HCT116 (cell line): Measurements from ENCODE around the gene OR14J1. TPM values are rescaled to one million over a fixed set of nuclear protein-coding genes. Genes with fewer than 3 reads are reported as not detected.

Experiments used
- ATAC-seq: fragments of 200-7000 bp; cut with Tn5 transposase; 2 replicates; pipeline ENCODE4 v1.9.1; 2020; ENCODE audit warnings: mild to moderate bottlenecking, moderate library complexity
- BruUV-seq: library from RNA; stranded (reverse); fragments of 400-500 nt; replicated peaks from 2 replicates; lab custom pipeline; 2021; lab: Mats Ljungman, UMichigan
- CTCF ChIA-PET: fragments of 300-600 bp; sonication (Branson Sonifier 250); formaldehyde crosslinking; loops from one replicate; lab custom pipeline; 2021; ENCODE audit warnings: antibody characterized with exemption; lab: Charles Lee
- POLR2A ChIA-PET: fragments of 300-600, 350-600 bp; sonication (Branson Sonifier 250); formaldehyde crosslinking; loops from one replicate; lab custom pipeline; 2021; ENCODE audit warnings: antibody characterized with exemption; lab: Charles Lee
- RAD21 ChIA-PET, 2 experiments: fragments of 300-600 bp; sonication (Branson Sonifier 250); formaldehyde crosslinking; loops; one replicate each; lab custom pipeline; 2023; ENCODE audit warnings: low total read pairs in 2 of 2; ENCODE audit not compliant: uncharacterized antibody in 2 of 2, unreplicated experiment in 2 of 2, low non-redundant PET in 1 of 2; lab: Charles Lee
- DNase-seq: peaks from one replicate; pipeline ENCODE4 v3.0.0-alpha.2; 2010; ENCODE audit warnings: low read depth, low spot score
- H2AFZ ChIP-seq: fragments of 200-600 bp; shearing (Covaris generic), sonication (generic); 2 replicates; pipeline ENCODE4 v1.6.1; 2017; ENCODE audit warnings: low read depth, mixed run types, mixed read lengths, antibody characterized with exemption, low read length; ENCODE audit not compliant: poor library complexity, severe bottlenecking
- H3K27ac ChIP-seq: 2 replicates; pipeline ENCODE4 v1.5.1; 2012; ENCODE audit warnings: low read depth, low read length
- H3K27me3 ChIP-seq: fragments of 200-600 bp; sonication (generic); 2 replicates; pipeline ENCODE4 v1.6.1; 2016; ENCODE audit warnings: mixed run types, low read length, mixed read lengths; ENCODE audit not compliant: insufficient read depth
- H3K36me3 ChIP-seq, 2 experiments: fragments of 200-500 bp in 1 of 2; fragments of 200-600 bp in 1 of 2; sonication (Bioruptor generic) in 1 of 2; sonication (generic) in 1 of 2; 2 replicates each; pipeline versions ENCODE4 v1.5.1 to v1.6.1; 2014 to 2016; ENCODE audit warnings: low read length in 2 of 2, inconsistent platforms in 1 of 2, mixed read lengths in 1 of 2, mixed run types in 1 of 2; ENCODE audit not compliant: insufficient read depth in 2 of 2, control insufficient read depth in 1 of 2
- H3K4me1 ChIP-seq, 2 experiments: fragments of 200-600 bp in 1 of 2; sonication (generic) in 1 of 2; 2 replicates each; pipeline versions ENCODE4 v1.5.1 to v1.6.1; 2012 to 2017; ENCODE audit warnings: low read length in 2 of 2, inconsistent platforms in 1 of 2, mild to moderate bottlenecking in 1 of 2, mixed read lengths in 1 of 2, mixed run types in 1 of 2, moderate library complexity in 1 of 2; ENCODE audit not compliant: insufficient read depth in 2 of 2, control insufficient read depth in 1 of 2
- H3K4me2 ChIP-seq: fragments of 200-600 bp; sonication (generic); 2 replicates; pipeline ENCODE4 v1.6.1; 2017; ENCODE audit warnings: mixed run types, low read length, mixed read lengths
- H3K4me3 ChIP-seq, 2 experiments: fragments of 200-600 bp in 1 of 2; sonication (generic) in 1 of 2; replicated peaks in 1 of 2; 2 replicates each; pipeline ENCODE4 v1.5.1; 2011 to 2016; ENCODE audit warnings: low read length in 2 of 2, control low read depth in 1 of 2, low read depth in 1 of 2, mild to moderate bottlenecking in 1 of 2, mixed read lengths in 1 of 2, mixed run types in 1 of 2
- H3K79me2 ChIP-seq: fragments of 200-600 bp; sonication (generic); 2 replicates; pipeline ENCODE4 v1.6.1; 2017; ENCODE audit warnings: mild to moderate bottlenecking, mixed run types, low read length, moderate library complexity, mixed read lengths; ENCODE audit not compliant: insufficient read depth
- H3K9ac ChIP-seq: fragments of 200-600 bp; sonication (generic); 2 replicates; pipeline ENCODE4 v1.6.1; 2016; ENCODE audit warnings: low read length, mixed read lengths
- H3K9me2 ChIP-seq: fragments of 200-600 bp; sonication (generic), shearing (Covaris generic); 2 replicates; pipeline ENCODE4 v1.6.1; 2017; ENCODE audit warnings: mixed run types, mild to moderate bottlenecking, moderate library complexity; ENCODE audit not compliant: insufficient read depth
- H3K9me3 ChIP-seq, 2 experiments: fragments of 200-500 bp in 1 of 2; fragments of 200-600 bp in 1 of 2; sonication (Bioruptor generic) in 1 of 2; sonication (generic) in 1 of 2; 2 replicates each; pipeline ENCODE4 v1.6.1; 2014 to 2017; ENCODE audit warnings: low read length in 2 of 2, mixed read lengths in 2 of 2, inconsistent platforms in 1 of 2, low read depth in 1 of 2, mild to moderate bottlenecking in 1 of 2, mixed run types in 1 of 2, moderate library complexity in 1 of 2; ENCODE audit not compliant: control insufficient read depth in 1 of 2, insufficient read depth in 1 of 2
- H4K20me1 ChIP-seq: fragments of 200-600 bp; sonication (generic), shearing (Covaris generic); 2 replicates; pipeline ENCODE4 v1.6.1; 2017; ENCODE audit warnings: mixed run types, mild to moderate bottlenecking, moderate library complexity; ENCODE audit not compliant: insufficient read depth
- CBX3 ChIP-seq: IDR thresholded peaks from 2 replicates; pipeline ENCODE4 v1.6.1; 2012; ENCODE audit warnings: low read depth
- EGR1 ChIP-seq: IDR thresholded peaks from 2 replicates; pipeline ENCODE4 v1.6.1; 2012; ENCODE audit warnings: low read depth
- ELF1 ChIP-seq: IDR thresholded peaks from 2 replicates; pipeline ENCODE4 v1.6.1; 2012; ENCODE audit warnings: low read depth, borderline replicate concordance
- EZH2 ChIP-seq: fragments of 200-600 bp; sonication (generic); IDR thresholded peaks from 2 replicates; pipeline ENCODE4 v1.6.1; 2017; ENCODE audit warnings: antibody characterized with exemption, mixed run types
- EZH2phosphoT487 ChIP-seq: fragments of 200-600 bp; IDR thresholded peaks from 2 replicates; pipeline ENCODE4 v1.6.1; 2018; ENCODE audit warnings: antibody characterized with exemption, borderline replicate concordance
- JUND ChIP-seq: IDR thresholded peaks from 2 replicates; pipeline ENCODE4 v1.6.1; 2012
- POLR2A ChIP-seq: IDR thresholded peaks from 2 replicates; pipeline ENCODE4 v1.7.0; 2011; ENCODE audit warnings: borderline replicate concordance; ENCODE audit not compliant: insufficient read depth, insufficient read length; ENCODE audit errors: extremely low read depth
- POLR2AphosphoS5 ChIP-seq: IDR thresholded peaks from 2 replicates; pipeline ENCODE4 v1.6.1; 2011; ENCODE audit warnings: mild to moderate bottlenecking, low read depth, low read length, moderate library complexity
- RAD21 ChIP-seq: IDR thresholded peaks from 2 replicates; pipeline ENCODE4 v1.6.1; 2012; ENCODE audit warnings: low read depth, mild to moderate bottlenecking
- SIN3A ChIP-seq: IDR thresholded peaks from 2 replicates; pipeline ENCODE4 v1.6.1; 2012; ENCODE audit warnings: low read depth
- TCF7L2 ChIP-seq: IDR thresholded peaks from 2 replicates; pipeline ENCODE4 v1.7.0; 2011; ENCODE audit warnings: borderline replicate concordance, inconsistent platforms; ENCODE audit not compliant: insufficient read depth, insufficient read length; ENCODE audit errors: extremely low read depth
- YY1 ChIP-seq: IDR thresholded peaks from 2 replicates; pipeline ENCODE4 v1.6.1; 2011; ENCODE audit warnings: low read length, low read depth, moderate library complexity, mild to moderate bottlenecking; ENCODE audit not compliant: insufficient replicate concordance; ENCODE audit errors: extremely low read depth
- ZFX ChIP-seq: fragments of 450-650 bp; IDR thresholded peaks from 2 replicates; pipeline ENCODE4 v1.6.1; 2017
- ZNF274 ChIP-seq: fragments of 200-500 bp; sonication (Bioruptor generic); IDR thresholded peaks from 2 replicates; pipeline ENCODE4 v1.6.1; 2014; ENCODE audit warnings: mild to moderate bottlenecking, low read depth, low read length, inconsistent platforms
- intact Hi-C: fragments of 100-400 bp; cut with micrococcal nuclease; formaldehyde crosslinking; loops from 2 replicates; pipeline ENCODE4 v1.10.0; 2022
- total RNA-seq: library from RNA; stranded (reverse); gene quantifications from one replicate; pipeline ENCODE4 v1.2.1, GENCODE V29; 2021; ENCODE audit not compliant: unreplicated experiment
- TF ChIP-seq, protein P1 (sequence below): IDR thresholded peaks from 2 replicates; pipeline ENCODE4 v1.6.1; 2011; ENCODE audit warnings: mild to moderate bottlenecking, low read length, moderate library complexity; ENCODE audit not compliant: insufficient replicate concordance; ENCODE audit errors: extremely low read depth
- TF ChIP-seq, protein P2 (sequence below), 3 experiments: fragments of 200-600 bp in 1 of 3; sonication (generic) in 1 of 3; IDR thresholded peaks in 2 of 3; conservative IDR thresholded peaks in 1 of 3; 2 replicates each; pipeline ENCODE4 v1.5.1; 2012 to 2017; ENCODE audit warnings: low read depth in 2 of 3, low read length in 2 of 3, antibody characterized with exemption in 1 of 3, borderline replicate concordance in 1 of 3, control low read depth in 1 of 3, mild to moderate bottlenecking in 1 of 3, mixed read lengths in 1 of 3, mixed run types in 1 of 3, moderate library complexity in 1 of 3; ENCODE audit not compliant: insufficient read depth in 1 of 3

Gene OR14J1
- total RNA-seq, 1 experiment from 2014 or later: not detected

GRCh38 chr6:29255530-29255929, 46.0 kb upstream of the OR14J1 start:
- TF ChIP-seq, protein P1, sequence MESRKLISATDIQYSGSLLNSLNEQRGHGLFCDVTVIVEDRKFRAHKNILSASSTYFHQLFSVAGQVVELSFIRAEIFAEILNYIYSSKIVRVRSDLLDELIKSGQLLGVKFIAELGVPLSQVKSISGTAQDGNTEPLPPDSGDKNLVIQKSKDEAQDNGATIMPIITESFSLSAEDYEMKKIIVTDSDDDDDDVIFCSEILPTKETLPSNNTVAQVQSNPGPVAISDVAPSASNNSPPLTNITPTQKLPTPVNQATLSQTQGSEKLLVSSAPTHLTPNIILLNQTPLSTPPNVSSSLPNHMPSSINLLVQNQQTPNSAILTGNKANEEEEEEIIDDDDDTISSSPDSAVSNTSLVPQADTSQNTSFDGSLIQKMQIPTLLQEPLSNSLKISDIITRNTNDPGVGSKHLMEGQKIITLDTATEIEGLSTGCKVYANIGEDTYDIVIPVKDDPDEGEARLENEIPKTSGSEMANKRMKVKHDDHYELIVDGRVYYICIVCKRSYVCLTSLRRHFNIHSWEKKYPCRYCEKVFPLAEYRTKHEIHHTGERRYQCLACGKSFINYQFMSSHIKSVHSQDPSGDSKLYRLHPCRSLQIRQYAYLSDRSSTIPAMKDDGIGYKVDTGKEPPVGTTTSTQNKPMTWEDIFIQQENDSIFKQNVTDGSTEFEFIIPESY: no peak
- TF ChIP-seq ELF1: no peak
- TF ChIP-seq EGR1: no peak
- no peak for TF ChIP-seq POLR2AphosphoS5
- no peak for TF ChIP-seq YY1
- no peak for TF ChIP-seq EZH2
- TF ChIP-seq JUND: no peak
- TF ChIP-seq ZNF274: no peak
- H4K20me1 ChIP-seq: no peaks in the 10 kb centered on the region
- H3K9me2 ChIP-seq: no peaks in the 10 kb centered on the region
- no peaks in the 10 kb centered on the region for H3K27me3 ChIP-seq
- H3K79me2 ChIP-seq: no peaks in the 10 kb centered on the region
- DNase-seq: no peak
- no peaks in the 10 kb centered on the region for H3K36me3 ChIP-seq
- ChIA-PET CTCF (no interaction called here), POLR2A (no interaction called here), RAD21 (no interaction called here)
- intact Hi-C loops: no loop called here
- H2AFZ ChIP-seq: no peak overlapping the region
- H3K4me2 ChIP-seq: no peak overlapping the region
- no peak overlapping the region for H3K4me3 ChIP-seq
- no peak overlapping the region for H3K27ac ChIP-seq
- ATAC-seq: no peak
- H3K9me3 ChIP-seq: no peaks in the 10 kb centered on the region
- no peaks in the 10 kb centered on the region for H3K4me1 ChIP-seq
- H3K9ac ChIP-seq: no peak overlapping the region
- BruUV-seq: no TSS peak

DNA sequence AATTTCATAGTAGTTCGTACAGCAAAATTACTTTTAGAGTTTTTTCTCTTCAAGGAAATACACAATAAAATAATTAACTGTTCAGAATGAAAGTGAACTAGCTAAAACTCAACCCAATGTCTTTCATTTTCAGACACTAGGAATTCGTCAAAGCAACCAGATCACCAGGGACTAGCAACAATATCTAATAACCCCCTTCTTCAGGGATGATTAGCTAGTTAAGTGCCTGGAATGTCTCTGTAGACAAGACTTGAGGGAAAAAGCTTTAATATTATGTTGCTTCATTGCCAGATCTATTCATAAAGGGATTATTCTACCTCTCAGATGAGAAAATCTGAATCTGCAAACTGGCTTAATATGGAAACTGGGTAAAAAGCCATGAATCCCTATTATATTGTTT, 41.8 kb upstream of the OR14J1 start:
- no peak for DNase-seq
- CTCF ChIA-PET: no interaction called here
- H3K4me1 ChIP-seq: no peaks in the 10 kb centered on the region
- intact Hi-C loops: no loop called here
- no peak overlapping the region for H3K4me2 ChIP-seq
- ATAC-seq: no peak
- H3K4me3 ChIP-seq: no peak overlapping the region
- H3K27ac ChIP-seq: no peak overlapping the region
- RAD21 ChIA-PET: no interaction called here
- BruUV-seq: no TSS peak
- POLR2A ChIA-PET: no interaction called here
- no peaks in the 10 kb centered on the region for H3K9me3 ChIP-seq
- H3K79me2 ChIP-seq: no peaks in the 10 kb centered on the region
- H3K9me2 ChIP-seq: no peaks in the 10 kb centered on the region
- no peaks in the 10 kb centered on the region for H3K27me3 ChIP-seq
- no peak overlapping the region for H2AFZ ChIP-seq
- H3K36me3 ChIP-seq: no peaks in the 10 kb centered on the region
- H3K9ac ChIP-seq: no peak overlapping the region
- no peaks in the 10 kb centered on the region for H4K20me1 ChIP-seq
- no peak for TF ChIP-seq EZH2
- TF ChIP-seq CBX3: no peak
- no peak for TF ChIP-seq TCF7L2
- TF ChIP-seq POLR2AphosphoS5: no peak
- TF ChIP-seq EZH2phosphoT487: no peak
- TF ChIP-seq, protein P2, sequence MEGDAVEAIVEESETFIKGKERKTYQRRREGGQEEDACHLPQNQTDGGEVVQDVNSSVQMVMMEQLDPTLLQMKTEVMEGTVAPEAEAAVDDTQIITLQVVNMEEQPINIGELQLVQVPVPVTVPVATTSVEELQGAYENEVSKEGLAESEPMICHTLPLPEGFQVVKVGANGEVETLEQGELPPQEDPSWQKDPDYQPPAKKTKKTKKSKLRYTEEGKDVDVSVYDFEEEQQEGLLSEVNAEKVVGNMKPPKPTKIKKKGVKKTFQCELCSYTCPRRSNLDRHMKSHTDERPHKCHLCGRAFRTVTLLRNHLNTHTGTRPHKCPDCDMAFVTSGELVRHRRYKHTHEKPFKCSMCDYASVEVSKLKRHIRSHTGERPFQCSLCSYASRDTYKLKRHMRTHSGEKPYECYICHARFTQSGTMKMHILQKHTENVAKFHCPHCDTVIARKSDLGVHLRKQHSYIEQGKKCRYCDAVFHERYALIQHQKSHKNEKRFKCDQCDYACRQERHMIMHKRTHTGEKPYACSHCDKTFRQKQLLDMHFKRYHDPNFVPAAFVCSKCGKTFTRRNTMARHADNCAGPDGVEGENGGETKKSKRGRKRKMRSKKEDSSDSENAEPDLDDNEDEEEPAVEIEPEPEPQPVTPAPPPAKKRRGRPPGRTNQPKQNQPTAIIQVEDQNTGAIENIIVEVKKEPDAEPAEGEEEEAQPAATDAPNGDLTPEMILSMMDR (IDR thresholded peaks at IDR 0.05 in 2 of 3, conservative IDR thresholded peaks at IDR 0.05 in 1 of 3; ENCODE audit: borderline replicate concordance in 1 of 3, insufficient read depth in 1 of 3, low read depth in 2 of 3, low read length in 2 of 3): no peak
- no peak for TF ChIP-seq ZFX
- TF ChIP-seq, protein P1: no peak
- TF ChIP-seq POLR2A: no peak
- no peak for TF ChIP-seq RAD21
- no peak for TF ChIP-seq SIN3A
